HepG2 (cell line): ENCODE data around the gene C11orf91. TPM values are rescaled to one million over a fixed set of nuclear protein-coding genes. Genes with fewer than 3 reads are reported as not detected.
A peak's percentile ranks its signal among the peaks of the same experiment; 100 is the strongest.

Experiments
- ATAC-seq: fragments of 200-7000 bp; cut with Tn5 transposase; 3 replicates; pipeline ENCODE4 v1.9.1; 2020; ENCODE audit warnings: mild to moderate bottlenecking, moderate library complexity
- BruUV-seq: library from RNA; stranded (reverse); fragments of 400-500 nt; replicated peaks from 2 replicates; lab custom pipeline; 2021; lab: Mats Ljungman, UMichigan
- CTCF ChIA-PET: fragments of 300-600 bp; formaldehyde crosslinking; extraction: SDS; loops from one replicate; lab custom pipeline; 2021; ENCODE audit warnings: low total read pairs, inconsistent platforms, low intra/inter-chr PET ratio; lab: Yijun Ruan, JAX
- POLR2A ChIA-PET: fragments of 350-600 bp; sonication (Branson Sonifier 250); formaldehyde crosslinking; loops from one replicate; lab custom pipeline; 2020; ENCODE audit warnings: antibody characterized with exemption, inconsistent platforms; lab: Yijun Ruan, JAX
- DNase-seq: peaks from one replicate; pipeline ENCODE4 v3.0.0-alpha.2; 2015; ENCODE audit warnings: low spot score
- FAIRE-seq: peaks from 3 replicates; lab custom pipeline; 2011; peaks lifted over from hg19 to GRCh38; lab: Jason Lieb, UNC
- H2AFZ ChIP-seq: one replicate; pipeline ENCODE4 v1.6.1; 2011; ENCODE audit warnings: low read length, inconsistent platforms
- H3K27ac ChIP-seq: fragments of 300-600 bp; 3 replicates; pipeline ENCODE4 v1.8.0; 2011; ENCODE audit warnings: mixed run types, mild to moderate bottlenecking, mixed read lengths, low read length, inconsistent platforms; ENCODE audit not compliant: insufficient read depth; ENCODE audit errors: extremely low read length
- H3K27me3 ChIP-seq, 2 experiments: fragments of 200-600 bp in 1 of 2; 2 replicates in 1 of 2; 3 replicates in 1 of 2; pipeline versions ENCODE4 v1.6.0 to v1.8.0; 2011; ENCODE audit warnings: low read length in 2 of 2, mild to moderate bottlenecking in 2 of 2, moderate library complexity in 2 of 2, inconsistent platforms in 1 of 2; ENCODE audit not compliant: insufficient read depth in 2 of 2, control insufficient read depth in 1 of 2
- H3K36me3 ChIP-seq, 2 experiments: fragments of 200-600 bp in 1 of 2; replicated peaks in 1 of 2; 2 replicates in 1 of 2; 3 replicates in 1 of 2; pipeline versions ENCODE4 v1.5.1 to v1.8.0; 2011; ENCODE audit warnings: low read length in 2 of 2, inconsistent platforms in 1 of 2; ENCODE audit not compliant: insufficient read depth in 2 of 2, control insufficient read depth in 1 of 2
- H3K4me1 ChIP-seq: 2 replicates; pipeline ENCODE4 v1.5.1; 2012; ENCODE audit warnings: low read length, inconsistent platforms; ENCODE audit not compliant: insufficient read depth
- H3K4me2 ChIP-seq: 2 replicates; pipeline ENCODE4 v1.6.0; 2011; ENCODE audit warnings: low read depth, low read length, inconsistent platforms
- H3K4me3 ChIP-seq, 3 experiments: fragments of 200-600 bp in 1 of 3; sonication (generic), shearing (Covaris generic) in 1 of 3; replicated peaks in 1 of 3; 2 replicates each; pipeline ENCODE4 v1.5.1; 2011 to 2016; ENCODE audit warnings: low read length in 3 of 3, inconsistent platforms in 2 of 3, low read depth in 2 of 3, mild to moderate bottlenecking in 2 of 3, control low read depth in 1 of 3, mixed read lengths in 1 of 3; ENCODE audit not compliant: insufficient read depth in 1 of 3
- H3K79me2 ChIP-seq: one replicate; pipeline ENCODE4 v1.6.1; 2011; ENCODE audit warnings: low read length, inconsistent platforms; ENCODE audit not compliant: insufficient read depth
- H3K9ac ChIP-seq: 2 replicates; pipeline ENCODE4 v1.6.0; 2011; ENCODE audit warnings: mild to moderate bottlenecking, low read depth, low read length, inconsistent platforms; ENCODE audit not compliant: insufficient read depth
- H3K9me3 ChIP-seq: 2 replicates; pipeline ENCODE4 v1.5.1; 2012; ENCODE audit warnings: mild to moderate bottlenecking, low read length
- H4K20me1 ChIP-seq: 2 replicates; pipeline ENCODE4 v1.6.0; 2011; ENCODE audit warnings: inconsistent platforms, mild to moderate bottlenecking, low read length, moderate library complexity; ENCODE audit not compliant: insufficient read depth
- KLF6 ChIP-seq: IDR thresholded peaks from 2 replicates; pipeline ENCODE4 v1.8.0; 2016; ENCODE audit warnings: missing biosample characterization, missing genetic modification reagents
- MYC ChIP-seq: sonication (generic); formaldehyde crosslinking; IDR thresholded peaks from 2 replicates; pipeline ENCODE4 v1.9.0; 2021; ENCODE audit warnings: missing genetic modification reagents, borderline replicate concordance
- PAF1 ChIP-seq: IDR thresholded peaks from 2 replicates; pipeline ENCODE4 v1.6.1; 2016; ENCODE audit warnings: missing genetic modification reagents, missing compliant biosample characterization
- POLR2A ChIP-seq, 2 experiments: IDR thresholded peaks; 2 replicates each; pipeline ENCODE4 v1.6.1; 2011; ENCODE audit warnings: low read depth in 2 of 2, low read length in 2 of 2, mild to moderate bottlenecking in 1 of 2, moderate library complexity in 1 of 2; ENCODE audit not compliant: insufficient read depth in 1 of 2
- SOX5 ChIP-seq: IDR thresholded peaks from 2 replicates; pipeline ENCODE4 v1.6.1; 2016; ENCODE audit warnings: borderline replicate concordance
- TBX2 ChIP-seq: sonication (generic); formaldehyde crosslinking; IDR thresholded peaks from 2 replicates; pipeline ENCODE4 v1.5.0; 2020; ENCODE audit warnings: missing genetic modification reagents, mild to moderate bottlenecking, borderline replicate concordance
- TBX3 ChIP-seq: fragments of 450-650 bp; IDR thresholded peaks from 2 replicates; pipeline ENCODE4 v1.6.1; 2017; ENCODE audit warnings: antibody characterized with exemption, mild to moderate bottlenecking, inconsistent platforms, borderline replicate concordance
- ZNF253 ChIP-seq: sonication (generic); formaldehyde crosslinking; IDR thresholded peaks from 2 replicates; pipeline ENCODE4 v1.8.0; 2022; ENCODE audit warnings: mild to moderate bottlenecking, missing genetic modification reagents, borderline replicate concordance
- ZNF34 ChIP-seq: sonication (generic); formaldehyde crosslinking; IDR thresholded peaks from 2 replicates; pipeline ENCODE4 v1.4.0; 2020; ENCODE audit warnings: mild to moderate bottlenecking, missing genetic modification reagents, borderline replicate concordance
- ZNF7 ChIP-seq: IDR thresholded peaks from 2 replicates; pipeline ENCODE4 v1.6.1; 2016; ENCODE audit warnings: missing biosample characterization, missing genetic modification reagents
- ZNF703 ChIP-seq: sonication (generic); formaldehyde crosslinking; IDR thresholded peaks from 2 replicates; pipeline ENCODE4 v1.5.1; 2020; ENCODE audit warnings: missing genetic modification reagents, mild to moderate bottlenecking, moderate library complexity, borderline replicate concordance
- ZNF879 ChIP-seq: sonication (generic); formaldehyde crosslinking; IDR thresholded peaks from 2 replicates; pipeline ENCODE4 v1.8.1; 2023; ENCODE audit warnings: missing genetic modification reagents
- ZNF883 ChIP-seq: sonication (generic); formaldehyde crosslinking; IDR thresholded peaks from 2 replicates; pipeline ENCODE4 v1.5.1; 2020; ENCODE audit warnings: mild to moderate bottlenecking, missing genetic modification reagents; ENCODE audit errors: not compliant biosample characterization
- WGBS: methylation state at CpG from one replicate; pipeline ENCODE4 v1.1.6; 2017; ENCODE audit warnings: low lambda C conversion rate; 5-methylcytosine and 5-hydroxymethylcytosine counted together
- in situ Hi-C: cut with HindIII; loops from 2 replicates; pipeline ENCODE4 v1.10.0; 2017; ENCODE audit warnings: low pct_unique_long_range_greater_than_20kb; ENCODE audit not compliant: extremely low pct_ligation_motif_present
- intact Hi-C: fragments of 100-400 bp; cut with micrococcal nuclease; formaldehyde crosslinking; loops from one replicate; pipeline ENCODE4 v1.10.0; 2022; ENCODE audit not compliant: unreplicated experiment
- polyA plus RNA-seq, 8 experiments: library from polyadenylated mRNA; depleted of rRNA in 3 of 8; stranded (reverse) in 7 of 8; unstranded in 1 of 8; fragments of >200 nt; fragmentation: Illumina TruSeq in 4 of 8; extraction: Trizol in 4 of 8; gene quantifications; 2 replicates each; pipeline versions ENCODE4 v1.2.1 to v1.2.3, GENCODE V29; 2011 to 2016; ENCODE audit warnings: low read depth in 4 of 8, missing spikeins in 1 of 8, mixed read lengths in 1 of 8; ENCODE audit not compliant: insufficient read depth in 1 of 8
- total RNA-seq, 5 experiments: library from RNA; depleted of rRNA; stranded (reverse); fragments of >200 nt; fragmentation: Illumina TruSeq; extraction: Trizol; gene quantifications; 2 replicates each; pipeline ENCODE4 v1.2.3, GENCODE V29; 2016; ENCODE audit warnings: low read depth in 1 of 5
- TF ChIP-seq, protein P1 (sequence below): sonication (generic); formaldehyde crosslinking; IDR thresholded peaks from 2 replicates; pipeline ENCODE4 v1.5.1; 2020; ENCODE audit warnings: mild to moderate bottlenecking, missing genetic modification reagents, moderate library complexity
- TF ChIP-seq, protein P2 (sequence below): sonication (generic); formaldehyde crosslinking; IDR thresholded peaks from 2 replicates; pipeline ENCODE4 v1.4.0; 2020; ENCODE audit warnings: missing genetic modification reagents, borderline replicate concordance
- TF ChIP-seq, protein P3 (sequence below), 2 experiments: fragments of 450-650 bp in 1 of 2; sonication (generic) in 1 of 2; formaldehyde crosslinking; IDR thresholded peaks; 2 replicates each; pipeline versions ENCODE4 v1.5.0 to v1.8.0; 2020 to 2022; ENCODE audit warnings: mild to moderate bottlenecking in 1 of 2, missing genetic modification reagents in 1 of 2
- TF ChIP-seq, protein P4 (sequence below): sonication (generic); formaldehyde crosslinking; IDR thresholded peaks from 2 replicates; pipeline ENCODE4 v1.4.0; 2020; ENCODE audit warnings: missing genetic modification reagents, low read depth, mild to moderate bottlenecking, borderline replicate concordance
- TF ChIP-seq, protein P5 (sequence below): sonication (generic); formaldehyde crosslinking; IDR thresholded peaks from 2 replicates; pipeline ENCODE4 v1.5.1; 2020; ENCODE audit warnings: missing genetic modification reagents, mild to moderate bottlenecking, borderline replicate concordance

C11orf91 gene
- total and polyA plus RNA-seq, 2 of the 13 experiments (the other 11 are each of a cell fraction or from before 2014, with no cell fraction given) = 0.35 TPM; not detected in 1

DNA sequence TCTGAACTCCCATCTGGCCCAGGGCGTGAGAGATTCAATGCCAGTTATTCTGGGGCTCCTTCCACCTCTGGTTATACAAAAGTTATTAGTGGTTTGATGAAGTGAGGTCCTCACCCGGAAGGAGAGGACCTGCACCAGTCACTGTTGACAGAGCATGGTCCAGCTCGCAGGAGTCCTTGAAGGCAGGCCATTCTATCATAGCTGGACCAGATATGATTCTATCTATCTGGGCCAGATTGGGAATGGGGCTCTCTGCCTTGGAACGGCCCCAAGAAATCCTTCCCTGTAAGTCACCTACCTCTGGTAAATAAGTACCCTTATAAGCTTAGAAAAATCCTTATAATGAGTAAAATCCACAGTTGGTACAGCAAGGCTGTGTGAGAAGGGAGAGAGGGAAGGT, 50.7 kb downstream of the C11orf91 start:
- 5% methylated on average over 4 of the region's 4 CpGs for WGBS
- Histone ChIP-seq H3K4me3 (no peak overlapping the region), H4K20me1 (0 out of 2 replicates have a peak, but pooled peaks cover 3% of the 10 kb centered on the region), H3K79me2 (no peaks in the 10 kb centered on the region), H3K27ac (no peak overlapping the region), H3K36me3 (no peaks in the 10 kb centered on the region), H3K9me3 (no peaks in the 10 kb centered on the region), H3K9ac (no peak overlapping the region), H2AFZ (no peak overlapping the region), H3K4me2 (no peak overlapping the region), H3K27me3 (peaks cover 1 to 5% of the 10 kb centered on the region in 2 experiments; a peak in 2 of 5 replicates), H3K4me1 (0 out of 2 replicates have a peak, but pooled peaks cover 9% of the 10 kb centered on the region)
- ChIA-PET POLR2A (no interaction called here), CTCF (no interaction called here)
- no TSS peak for BruUV-seq
- in situ Hi-C loops (no loop called here), intact Hi-C loops (no loop called here)
- TF ChIP-seq ZNF253 (CRISPR knock-in tag) (no peak), SOX5 (no peak), ZNF7 (CRISPR knock-in tag) (no peak), TBX2 (no peak), MYC (CRISPR knock-in tag) (no peak), ZNF703 (CRISPR knock-in tag) (no peak), ZNF879 (CRISPR knock-in tag) (no peak), KLF6 (CRISPR knock-in tag) (no peak), PAF1 (no peak), ZNF883 (no peak), TBX3 (no peak), ZNF34 (CRISPR knock-in tag) (no peak), POLR2A (IDR thresholded peaks at IDR 0.05; ENCODE audit: insufficient read depth in 1 of 2, low read depth in 2 of 2, low read length in 2 of 2) (no peak)
- TF ChIP-seq, protein P1, sequence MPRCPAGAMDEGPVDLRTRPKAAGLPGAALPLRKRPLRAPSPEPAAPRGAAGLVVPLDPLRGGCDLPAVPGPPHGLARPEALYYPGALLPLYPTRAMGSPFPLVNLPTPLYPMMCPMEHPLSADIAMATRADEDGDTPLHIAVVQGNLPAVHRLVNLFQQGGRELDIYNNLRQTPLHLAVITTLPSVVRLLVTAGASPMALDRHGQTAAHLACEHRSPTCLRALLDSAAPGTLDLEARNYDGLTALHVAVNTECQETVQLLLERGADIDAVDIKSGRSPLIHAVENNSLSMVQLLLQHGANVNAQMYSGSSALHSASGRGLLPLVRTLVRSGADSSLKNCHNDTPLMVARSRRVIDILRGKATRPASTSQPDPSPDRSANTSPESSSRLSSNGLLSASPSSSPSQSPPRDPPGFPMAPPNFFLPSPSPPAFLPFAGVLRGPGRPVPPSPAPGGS (CRISPR knock-in tag) = no peak
- TF ChIP-seq, protein P2, sequence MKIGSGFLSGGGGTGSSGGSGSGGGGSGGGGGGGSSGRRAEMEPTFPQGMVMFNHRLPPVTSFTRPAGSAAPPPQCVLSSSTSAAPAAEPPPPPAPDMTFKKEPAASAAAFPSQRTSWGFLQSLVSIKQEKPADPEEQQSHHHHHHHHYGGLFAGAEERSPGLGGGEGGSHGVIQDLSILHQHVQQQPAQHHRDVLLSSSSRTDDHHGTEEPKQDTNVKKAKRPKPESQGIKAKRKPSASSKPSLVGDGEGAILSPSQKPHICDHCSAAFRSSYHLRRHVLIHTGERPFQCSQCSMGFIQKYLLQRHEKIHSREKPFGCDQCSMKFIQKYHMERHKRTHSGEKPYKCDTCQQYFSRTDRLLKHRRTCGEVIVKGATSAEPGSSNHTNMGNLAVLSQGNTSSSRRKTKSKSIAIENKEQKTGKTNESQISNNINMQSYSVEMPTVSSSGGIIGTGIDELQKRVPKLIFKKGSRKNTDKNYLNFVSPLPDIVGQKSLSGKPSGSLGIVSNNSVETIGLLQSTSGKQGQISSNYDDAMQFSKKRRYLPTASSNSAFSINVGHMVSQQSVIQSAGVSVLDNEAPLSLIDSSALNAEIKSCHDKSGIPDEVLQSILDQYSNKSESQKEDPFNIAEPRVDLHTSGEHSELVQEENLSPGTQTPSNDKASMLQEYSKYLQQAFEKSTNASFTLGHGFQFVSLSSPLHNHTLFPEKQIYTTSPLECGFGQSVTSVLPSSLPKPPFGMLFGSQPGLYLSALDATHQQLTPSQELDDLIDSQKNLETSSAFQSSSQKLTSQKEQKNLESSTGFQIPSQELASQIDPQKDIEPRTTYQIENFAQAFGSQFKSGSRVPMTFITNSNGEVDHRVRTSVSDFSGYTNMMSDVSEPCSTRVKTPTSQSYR = no peak
- TF ChIP-seq, protein P3, sequence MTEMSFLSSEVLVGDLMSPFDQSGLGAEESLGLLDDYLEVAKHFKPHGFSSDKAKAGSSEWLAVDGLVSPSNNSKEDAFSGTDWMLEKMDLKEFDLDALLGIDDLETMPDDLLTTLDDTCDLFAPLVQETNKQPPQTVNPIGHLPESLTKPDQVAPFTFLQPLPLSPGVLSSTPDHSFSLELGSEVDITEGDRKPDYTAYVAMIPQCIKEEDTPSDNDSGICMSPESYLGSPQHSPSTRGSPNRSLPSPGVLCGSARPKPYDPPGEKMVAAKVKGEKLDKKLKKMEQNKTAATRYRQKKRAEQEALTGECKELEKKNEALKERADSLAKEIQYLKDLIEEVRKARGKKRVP (CRISPR knock-in tag; IDR thresholded peaks at IDR 0.05) = no peak
- TF ChIP-seq, protein P4, sequence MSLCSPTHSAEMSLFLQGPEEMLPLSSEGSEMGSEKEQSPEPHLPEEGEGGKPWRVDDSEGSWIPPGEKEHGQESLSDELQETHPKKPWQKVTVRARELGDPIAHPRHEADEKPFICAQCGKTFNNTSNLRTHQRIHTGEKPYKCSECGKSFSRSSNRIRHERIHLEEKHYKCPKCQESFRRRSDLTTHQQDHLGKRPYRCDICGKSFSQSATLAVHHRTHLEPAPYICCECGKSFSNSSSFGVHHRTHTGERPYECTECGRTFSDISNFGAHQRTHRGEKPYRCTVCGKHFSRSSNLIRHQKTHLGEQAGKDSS = no peak
- TF ChIP-seq, protein P5, sequence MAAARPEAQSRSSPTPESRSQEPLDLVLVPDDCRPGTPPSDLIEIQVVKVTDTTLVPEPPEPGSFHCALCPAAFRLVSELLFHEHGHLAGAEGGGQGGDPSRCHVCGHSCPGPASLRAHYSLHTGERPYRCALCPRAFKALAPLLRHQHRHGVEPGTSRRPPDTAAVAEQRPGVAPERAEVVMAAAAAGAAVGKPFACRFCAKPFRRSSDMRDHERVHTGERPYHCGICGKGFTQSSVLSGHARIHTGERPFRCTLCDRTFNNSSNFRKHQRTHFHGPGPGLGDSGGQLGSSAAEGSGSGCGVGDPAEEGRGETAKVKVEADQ = no peak
- ATAC-seq (peak; percentile 31; the same call in 1 of the 3 replicates), FAIRE-seq (no peak), DNase-seq (no peak)
